HPDE6-E6E7 (cell line): Measurements from ENCODE around the gene PRCD.

Source experiments
- DNase-seq: peaks from one replicate; pipeline ENCODE4 v3.0.0; 2011; ENCODE audit warnings: missing footprints; ENCODE audit errors: extremely low spot score

The PRCD gene

DNA sequence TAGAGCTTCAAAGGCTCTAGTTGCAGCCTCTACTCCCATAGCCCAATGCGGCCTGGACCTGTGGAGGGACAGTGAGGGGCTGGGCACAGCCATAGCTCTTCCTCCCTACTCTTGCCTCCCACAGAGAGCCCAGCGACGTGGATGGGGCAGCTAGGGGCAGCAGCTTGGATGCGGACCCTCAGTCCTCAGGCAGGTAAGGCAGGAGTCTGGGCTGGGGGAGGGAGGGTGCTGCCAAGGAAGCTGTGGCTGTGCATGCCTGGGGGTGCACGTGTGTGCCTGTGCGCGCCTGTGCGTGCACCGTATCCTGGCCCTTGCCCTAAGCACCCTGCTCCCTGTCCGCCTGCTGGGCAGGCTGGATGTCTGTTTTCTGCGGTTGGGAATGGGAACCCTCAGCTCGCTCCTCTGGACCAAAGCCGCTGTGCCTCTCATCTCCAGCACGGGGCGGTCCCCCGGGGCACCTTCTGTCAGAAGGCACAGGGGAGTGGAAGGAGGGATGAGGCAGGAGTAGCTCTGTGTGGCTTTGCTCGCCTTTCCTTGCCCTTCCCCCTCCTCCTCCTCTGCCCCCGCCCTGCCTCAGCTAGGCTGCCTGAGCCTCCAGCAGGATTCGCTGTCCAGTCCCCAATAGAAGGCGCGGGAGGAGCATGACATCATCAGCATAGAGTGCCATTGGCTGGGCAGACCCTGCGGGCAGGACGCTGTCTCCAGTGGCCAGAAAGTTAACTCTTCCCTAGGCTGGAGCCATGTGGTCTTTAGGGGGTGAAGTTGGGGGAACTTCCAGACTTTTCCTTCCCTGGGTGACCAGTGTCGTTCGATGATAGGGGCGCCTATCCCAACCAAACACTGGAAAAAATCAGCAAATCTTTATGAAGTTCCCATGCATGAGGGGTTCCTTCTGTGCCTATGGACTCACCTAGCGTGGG is 797 bp downstream of the PRCD start:
- DNase-seq = peak; percentile 97

- no peak for DNase-seq
These were observed 2.1 kb downstream of the PRCD start for GRCh38 chr17:76541739-76542454.

DNA sequence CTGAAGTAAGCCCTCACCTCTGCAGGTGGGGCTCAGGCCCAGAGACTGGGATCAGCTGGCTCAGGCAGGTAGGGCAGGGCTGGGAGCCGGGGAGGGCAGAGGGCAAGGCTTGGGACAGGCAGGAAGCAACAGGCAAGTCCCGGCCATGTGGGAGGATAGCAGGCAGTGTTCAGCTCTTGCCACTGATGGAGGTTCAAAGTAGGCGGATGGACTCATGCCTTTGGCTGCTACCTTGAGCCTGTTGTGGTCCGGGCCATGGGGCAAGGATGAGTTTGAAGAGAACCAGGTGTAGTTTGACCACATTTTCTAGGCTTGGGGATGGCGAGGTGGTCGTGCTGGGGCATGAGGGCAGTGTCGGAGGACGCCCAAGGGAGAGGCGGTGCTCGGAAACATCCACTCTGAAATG is 2.7 kb downstream of the PRCD start:
- DNase-seq = no peak

- no peak for DNase-seq
These were observed 3.1 kb downstream of the PRCD start for GRCh38 chr17:76542984-76543383.

GRCh38 chr17:76543482-76543825 is 3.6 kb downstream of the PRCD start:
- DNase-seq = no peak

DNA sequence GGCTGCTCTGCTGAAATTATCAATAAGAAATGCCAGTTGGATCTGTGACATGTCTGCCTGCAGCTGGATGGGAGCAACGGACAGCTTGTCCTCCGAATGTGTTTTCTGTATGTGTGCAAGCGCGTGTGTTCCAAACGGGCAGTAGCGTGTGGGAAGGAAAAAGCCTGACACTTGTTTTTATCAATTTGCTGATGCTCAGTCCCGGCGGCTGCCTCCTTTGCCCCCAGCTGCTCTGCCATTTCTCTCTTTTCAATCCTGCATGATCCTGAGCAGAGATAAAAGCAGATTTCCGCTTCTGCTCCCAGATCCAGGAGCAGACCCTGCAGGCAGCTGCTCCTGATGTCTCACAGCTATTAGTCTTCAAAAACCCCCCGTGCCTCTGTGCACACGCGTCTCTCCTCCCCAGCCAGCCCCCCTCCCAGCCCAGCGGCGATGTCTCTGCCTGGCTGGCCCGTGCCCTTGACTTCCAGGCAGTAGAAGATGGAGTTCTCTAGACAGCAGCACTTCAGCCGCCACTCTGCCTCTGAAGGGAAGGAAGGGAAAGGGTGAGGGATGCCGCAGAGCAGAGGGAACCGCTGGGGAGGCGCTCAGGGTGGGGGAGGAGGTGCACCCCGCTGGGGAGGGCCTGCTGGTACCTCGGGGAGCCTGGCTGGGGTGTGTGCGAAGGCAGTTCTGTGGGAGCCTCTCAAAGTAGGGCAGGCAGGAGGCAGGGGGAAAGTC is 4.1 kb downstream of the PRCD start:
- no peak for DNase-seq

DNA sequence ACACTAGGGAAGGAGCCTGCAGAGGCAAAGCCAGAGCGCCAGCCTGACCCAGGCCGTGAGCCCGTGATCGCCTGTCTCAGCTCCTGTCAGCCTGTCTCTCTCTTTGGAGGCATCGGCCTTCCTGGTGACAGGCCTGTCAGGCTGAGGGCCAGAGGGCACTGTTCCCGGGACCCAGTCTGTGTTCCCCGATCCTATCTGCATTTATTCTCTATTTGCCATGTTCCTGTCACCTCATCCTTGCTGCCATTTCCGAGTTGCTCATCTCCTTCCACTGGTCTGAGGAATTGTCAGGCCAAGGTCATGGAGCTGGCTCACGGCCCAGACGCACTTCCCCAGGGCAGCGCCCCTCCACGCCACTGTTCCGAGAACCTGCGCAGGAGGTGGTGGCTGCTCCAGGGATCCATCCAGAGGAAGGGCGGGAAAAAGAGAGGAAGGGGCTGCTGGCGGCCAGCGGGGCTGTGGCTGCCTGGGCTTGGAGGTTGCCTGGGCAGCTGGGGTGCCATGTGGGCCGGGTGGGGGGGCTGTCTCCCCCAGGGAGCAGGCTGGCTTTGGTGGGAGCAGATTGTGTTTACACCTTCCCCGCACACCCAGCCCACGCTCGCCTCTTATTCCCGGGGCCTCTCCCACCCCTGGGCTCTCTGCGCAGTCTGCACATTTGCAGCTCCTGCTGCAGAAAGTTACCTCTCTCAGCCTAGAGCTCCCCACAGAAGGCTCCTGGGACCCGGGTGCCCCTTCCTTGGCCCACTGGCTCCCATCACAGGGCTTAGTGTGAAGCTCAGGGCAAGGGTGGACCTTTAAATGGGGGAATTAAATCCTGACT is 4.9 kb downstream of the PRCD start:
- DNase-seq = no peak

DNA sequence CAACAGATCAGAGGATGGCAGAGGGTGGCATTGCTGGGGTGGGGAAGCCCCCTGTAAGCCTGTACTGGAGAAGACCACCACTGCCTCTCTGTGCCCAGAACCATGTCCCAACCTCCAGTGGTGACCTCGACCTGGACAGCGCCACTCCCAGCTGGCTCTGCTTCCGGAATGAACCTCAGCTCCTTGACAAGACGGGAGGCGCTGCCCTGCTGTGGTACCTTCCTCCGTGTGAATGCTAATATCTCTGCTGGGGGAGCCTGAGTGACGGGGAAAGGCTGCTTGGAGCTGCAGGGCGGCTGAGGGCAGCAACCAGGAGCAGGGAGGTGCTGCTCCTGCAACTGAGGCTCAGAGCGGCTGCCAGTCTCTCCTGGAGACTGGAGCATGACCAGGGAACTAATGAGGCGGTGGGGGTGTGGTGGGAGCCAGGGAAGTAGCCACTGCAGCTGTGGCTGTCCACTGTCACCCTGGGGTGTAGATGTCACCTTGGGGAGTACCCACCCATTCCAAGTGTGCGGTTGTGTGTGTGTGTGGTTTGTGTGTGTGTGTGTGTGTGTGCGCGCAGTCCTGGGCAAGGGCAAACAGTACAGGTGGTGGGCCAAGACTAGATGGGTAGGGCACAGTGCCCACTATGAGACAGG is 6.2 kb downstream of the PRCD start:
- DNase-seq = no peak

GRCh38 chr17:76546556-76547182 is 6.8 kb downstream of the PRCD start:
- DNase-seq = no peak

DNA sequence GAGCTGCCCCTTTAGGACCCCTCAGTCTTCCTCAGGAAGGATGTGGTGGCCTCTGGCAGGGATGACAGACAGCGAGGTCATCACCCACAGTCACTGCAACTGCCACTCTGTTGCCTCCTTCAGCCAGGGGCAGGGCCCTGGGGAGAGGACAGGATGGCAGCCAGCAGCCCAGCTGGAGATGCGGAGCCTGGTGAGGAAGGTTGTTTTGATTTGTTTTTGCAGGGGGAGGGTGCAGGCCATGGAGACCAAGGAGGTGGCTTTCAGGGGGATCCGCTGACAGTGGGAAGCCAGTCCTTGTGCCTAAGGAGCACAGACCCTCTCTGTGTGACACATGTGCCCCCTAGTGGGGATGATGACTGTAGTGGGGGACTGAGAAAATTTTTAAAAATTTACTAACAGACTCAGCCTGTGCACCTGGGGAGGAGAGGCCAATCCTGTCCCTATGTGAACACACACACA is 7.4 kb downstream of the PRCD start:
- no peak for DNase-seq

DNA sequence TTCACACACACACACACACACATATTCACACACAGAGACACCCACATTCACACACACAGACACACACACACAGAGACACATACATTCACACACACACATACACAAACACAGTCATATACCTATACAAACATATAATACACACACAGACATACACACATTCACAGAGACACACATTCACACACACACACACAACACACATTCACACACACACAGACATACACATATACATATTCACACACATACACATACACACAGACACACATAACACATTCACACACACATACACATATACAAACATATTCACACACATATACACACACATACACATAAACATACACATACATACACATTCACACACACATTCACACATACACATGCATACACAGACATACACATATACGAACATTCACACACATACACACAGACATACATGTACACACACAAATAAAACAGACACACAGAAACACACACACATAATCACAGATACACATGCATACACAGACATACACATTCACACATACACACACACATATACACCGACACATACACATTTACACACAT is 7.9 kb downstream of the PRCD start:
- no peak for DNase-seq

- no peak for DNase-seq
These were observed 8.8 kb downstream of the PRCD start for GRCh38 chr17:76548378-76549214.

- DNase-seq = no peak
These were observed 9.3 kb downstream of the PRCD start for GRCh38 chr17:76549215-76549518.

- no peak for DNase-seq
These were observed 9.7 kb downstream of the PRCD start for GRCh38 chr17:76549539-76549938.

DNA sequence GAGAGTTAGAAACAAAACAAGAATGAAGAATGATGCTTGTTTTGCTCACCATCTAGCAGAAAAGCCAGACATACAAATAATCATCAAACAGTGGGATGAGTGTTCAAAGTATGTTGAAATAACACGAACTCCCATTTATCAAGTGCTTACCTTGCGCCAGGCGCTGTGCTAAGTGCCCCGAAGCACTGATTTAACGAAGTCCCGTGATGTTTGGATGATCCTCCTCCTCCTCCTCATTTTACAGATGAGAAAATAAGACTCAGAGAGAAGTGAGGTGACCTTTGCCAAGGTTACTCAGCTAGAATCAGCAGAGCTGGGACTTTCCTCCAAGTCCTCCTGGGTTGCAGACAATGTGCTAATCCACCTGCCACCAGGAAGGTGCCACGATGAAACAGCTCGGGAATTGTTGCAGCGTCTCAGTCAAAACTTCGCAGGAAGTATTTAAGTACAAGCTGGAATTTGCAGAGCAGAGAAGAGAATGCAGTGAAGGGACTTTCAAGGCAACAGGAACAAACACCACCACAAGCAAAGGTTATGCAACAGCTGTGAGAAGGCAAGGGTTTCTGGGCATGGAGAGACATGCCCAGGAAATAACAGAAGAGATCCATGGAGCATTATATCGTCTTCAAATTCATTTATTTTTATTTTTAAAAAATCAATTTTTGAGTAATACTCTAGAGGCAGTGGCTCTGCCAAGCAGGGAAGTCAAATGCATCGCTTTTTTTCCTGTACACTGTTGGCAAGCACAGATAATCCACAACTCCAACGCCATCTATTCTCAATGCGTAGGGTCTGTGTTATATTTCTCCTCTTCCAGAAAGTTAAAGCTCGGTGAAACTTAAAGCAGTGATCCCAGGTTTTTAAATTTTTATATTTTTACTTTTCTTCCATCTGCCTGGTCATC is 11.1 kb downstream of the PRCD start:
- DNase-seq = no peak

- no peak for DNase-seq
These were observed 11.8 kb downstream of the PRCD start for GRCh38 chr17:76551685-76552084.

DNA sequence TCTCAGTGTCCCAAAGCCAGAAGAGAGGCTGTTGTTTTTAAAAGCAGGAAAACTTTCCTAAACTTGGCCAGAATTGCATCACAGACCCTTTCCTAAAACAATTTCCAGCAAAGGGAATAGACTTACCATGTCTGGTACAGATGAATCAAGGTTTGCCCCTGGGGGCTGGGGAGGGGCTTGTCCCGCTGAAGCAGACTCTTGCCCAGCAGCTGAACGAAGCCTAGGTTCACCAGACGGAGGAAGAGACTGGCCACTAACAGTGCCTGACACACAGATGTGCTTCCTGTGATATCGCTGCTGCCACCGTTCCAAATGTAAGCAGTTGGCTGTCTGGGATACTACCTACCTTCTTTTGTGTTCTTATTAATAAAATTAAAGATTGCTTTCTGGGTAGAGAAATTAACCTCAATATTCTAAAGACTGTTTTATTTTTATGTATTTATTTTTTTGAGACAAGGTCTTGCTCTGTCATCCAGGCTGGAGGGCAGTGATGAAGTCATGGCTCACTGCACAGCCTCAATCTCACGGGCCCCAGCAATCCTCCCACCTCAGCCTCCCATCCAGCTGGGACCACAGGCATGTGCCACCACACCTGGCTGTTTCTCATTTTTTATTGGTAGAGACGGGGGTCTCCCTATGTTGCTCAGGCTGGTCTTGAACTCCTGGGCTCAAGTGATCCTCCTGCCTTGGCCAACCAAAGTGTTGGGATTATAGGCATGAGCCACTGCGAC is 13.5 kb downstream of the PRCD start:
- no peak for DNase-seq

DNA sequence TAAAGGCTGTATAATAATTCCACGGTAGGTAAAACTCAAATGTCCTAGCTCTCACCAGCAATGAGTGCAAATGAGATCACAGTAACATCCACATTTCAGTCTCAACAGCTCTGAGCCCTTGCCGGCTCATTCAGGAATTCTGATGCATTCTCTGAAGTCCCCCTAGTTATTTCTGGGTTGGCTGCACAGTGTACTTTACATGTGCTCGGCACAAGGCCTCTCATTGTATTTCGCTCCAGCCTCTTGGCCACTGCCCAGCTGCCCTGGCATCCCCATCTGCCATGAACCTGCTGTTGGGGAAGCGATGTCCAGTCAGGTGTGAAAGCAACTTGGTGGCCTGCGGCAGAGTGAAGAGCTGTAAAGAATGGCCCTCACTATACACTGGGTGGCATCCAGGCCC is 14.3 kb downstream of the PRCD start:
- no peak for DNase-seq
